KMS-11 (cell line): ENCODE measurements around the gene MAP2K7.

Source experiments
- H2AFZ ChIP-seq: fragments of 200-600 bp; sonication (generic); 2 replicates; pipeline ENCODE4 v1.6.1; 2016; ENCODE audit warnings: antibody characterized with exemption, mixed run types, low read depth
- H3K27ac ChIP-seq: fragments of 200-600 bp; sonication (generic); 2 replicates; pipeline ENCODE4 v1.6.1; 2016; ENCODE audit warnings: mild to moderate bottlenecking, mixed run types
- H3K27me3 ChIP-seq: fragments of 200-600 bp; sonication (generic); 2 replicates; pipeline ENCODE4 v1.6.1; 2017; ENCODE audit warnings: mild to moderate bottlenecking, low read depth, mixed run types, moderate library complexity; ENCODE audit not compliant: insufficient read depth
- H3K36me3 ChIP-seq: fragments of 200-600 bp; sonication (generic); 2 replicates; pipeline ENCODE4 v1.6.1; 2017; ENCODE audit warnings: mild to moderate bottlenecking, mixed run types; ENCODE audit not compliant: insufficient read depth
- H3K4me1 ChIP-seq: fragments of 200-600 bp; sonication (generic); 2 replicates; pipeline ENCODE4 v1.6.1; 2016; ENCODE audit warnings: mild to moderate bottlenecking, low read depth, mixed run types; ENCODE audit not compliant: poor library complexity, severe bottlenecking
- H3K4me2 ChIP-seq: fragments of 200-600 bp; sonication (generic); 2 replicates; pipeline ENCODE4 v1.7.0; 2016; ENCODE audit warnings: mild to moderate bottlenecking, mixed run types
- H3K4me3 ChIP-seq: fragments of 200-600 bp; sonication (generic); IDR thresholded peaks from 2 replicates; pipeline ENCODE4 v1.6.1; 2017; ENCODE audit warnings: low read depth, low read length, mixed read lengths; ENCODE audit not compliant: insufficient read depth
- H3K79me2 ChIP-seq: fragments of 200-600 bp; sonication (generic); 2 replicates; pipeline ENCODE4 v1.6.1; 2016; ENCODE audit warnings: low read depth, mixed run types; ENCODE audit not compliant: insufficient read depth
- H3K9ac ChIP-seq: fragments of 200-600 bp; sonication (generic); 2 replicates; pipeline ENCODE4 v1.6.1; 2016; ENCODE audit warnings: mild to moderate bottlenecking, mixed run types
- H4K20me1 ChIP-seq: fragments of 200-600 bp; sonication (generic); 2 replicates; pipeline ENCODE4 v1.6.1; 2016; ENCODE audit warnings: mild to moderate bottlenecking, mixed run types; ENCODE audit not compliant: insufficient read depth
- TF ChIP-seq, protein P1 (sequence below): fragments of 200-600 bp; sonication (generic); conservative IDR thresholded peaks from 2 replicates; pipeline ENCODE4 v1.6.1; 2017; ENCODE audit warnings: low read depth, mild to moderate bottlenecking, antibody characterized with exemption, low read length, moderate library complexity, mixed read lengths

Gene MAP2K7

DNA sequence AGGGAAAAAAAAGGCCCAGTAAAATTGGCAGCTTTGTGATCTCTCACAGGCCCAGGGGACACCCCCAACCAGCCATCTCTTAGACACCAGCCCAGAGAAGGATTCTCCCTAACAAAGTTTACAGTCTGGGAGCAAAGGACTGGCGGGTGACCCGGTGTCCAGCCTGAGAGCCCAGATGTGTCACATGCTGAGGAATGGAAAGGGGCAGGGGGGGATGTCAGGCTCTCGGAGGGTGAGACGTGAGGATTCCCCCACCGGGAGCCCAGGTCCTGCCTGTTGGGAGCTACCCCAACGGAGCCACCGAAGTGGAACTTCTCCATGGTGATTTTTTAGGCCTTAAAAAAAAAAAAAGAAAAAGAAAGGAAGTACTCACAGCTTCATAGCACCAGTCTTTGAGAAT is 27.1 kb downstream of the MAP2K7 start:
- no peak overlapping the region for H3K27ac ChIP-seq
- H3K4me2 ChIP-seq: no peak overlapping the region
- H3K36me3 ChIP-seq: no peaks in the 10 kb centered on the region
- no peak overlapping the region for H2AFZ ChIP-seq
- no peaks in the 10 kb centered on the region for H3K27me3 ChIP-seq
- H4K20me1 ChIP-seq: no peaks in the 10 kb centered on the region
- H3K4me3 ChIP-seq: no peak overlapping the region
- TF ChIP-seq, protein P1, sequence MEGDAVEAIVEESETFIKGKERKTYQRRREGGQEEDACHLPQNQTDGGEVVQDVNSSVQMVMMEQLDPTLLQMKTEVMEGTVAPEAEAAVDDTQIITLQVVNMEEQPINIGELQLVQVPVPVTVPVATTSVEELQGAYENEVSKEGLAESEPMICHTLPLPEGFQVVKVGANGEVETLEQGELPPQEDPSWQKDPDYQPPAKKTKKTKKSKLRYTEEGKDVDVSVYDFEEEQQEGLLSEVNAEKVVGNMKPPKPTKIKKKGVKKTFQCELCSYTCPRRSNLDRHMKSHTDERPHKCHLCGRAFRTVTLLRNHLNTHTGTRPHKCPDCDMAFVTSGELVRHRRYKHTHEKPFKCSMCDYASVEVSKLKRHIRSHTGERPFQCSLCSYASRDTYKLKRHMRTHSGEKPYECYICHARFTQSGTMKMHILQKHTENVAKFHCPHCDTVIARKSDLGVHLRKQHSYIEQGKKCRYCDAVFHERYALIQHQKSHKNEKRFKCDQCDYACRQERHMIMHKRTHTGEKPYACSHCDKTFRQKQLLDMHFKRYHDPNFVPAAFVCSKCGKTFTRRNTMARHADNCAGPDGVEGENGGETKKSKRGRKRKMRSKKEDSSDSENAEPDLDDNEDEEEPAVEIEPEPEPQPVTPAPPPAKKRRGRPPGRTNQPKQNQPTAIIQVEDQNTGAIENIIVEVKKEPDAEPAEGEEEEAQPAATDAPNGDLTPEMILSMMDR: no peak
- H3K79me2 ChIP-seq: no peaks in the 10 kb centered on the region
- H3K4me1 ChIP-seq: no peaks in the 10 kb centered on the region
- H3K9ac ChIP-seq: no peak overlapping the region

DNA sequence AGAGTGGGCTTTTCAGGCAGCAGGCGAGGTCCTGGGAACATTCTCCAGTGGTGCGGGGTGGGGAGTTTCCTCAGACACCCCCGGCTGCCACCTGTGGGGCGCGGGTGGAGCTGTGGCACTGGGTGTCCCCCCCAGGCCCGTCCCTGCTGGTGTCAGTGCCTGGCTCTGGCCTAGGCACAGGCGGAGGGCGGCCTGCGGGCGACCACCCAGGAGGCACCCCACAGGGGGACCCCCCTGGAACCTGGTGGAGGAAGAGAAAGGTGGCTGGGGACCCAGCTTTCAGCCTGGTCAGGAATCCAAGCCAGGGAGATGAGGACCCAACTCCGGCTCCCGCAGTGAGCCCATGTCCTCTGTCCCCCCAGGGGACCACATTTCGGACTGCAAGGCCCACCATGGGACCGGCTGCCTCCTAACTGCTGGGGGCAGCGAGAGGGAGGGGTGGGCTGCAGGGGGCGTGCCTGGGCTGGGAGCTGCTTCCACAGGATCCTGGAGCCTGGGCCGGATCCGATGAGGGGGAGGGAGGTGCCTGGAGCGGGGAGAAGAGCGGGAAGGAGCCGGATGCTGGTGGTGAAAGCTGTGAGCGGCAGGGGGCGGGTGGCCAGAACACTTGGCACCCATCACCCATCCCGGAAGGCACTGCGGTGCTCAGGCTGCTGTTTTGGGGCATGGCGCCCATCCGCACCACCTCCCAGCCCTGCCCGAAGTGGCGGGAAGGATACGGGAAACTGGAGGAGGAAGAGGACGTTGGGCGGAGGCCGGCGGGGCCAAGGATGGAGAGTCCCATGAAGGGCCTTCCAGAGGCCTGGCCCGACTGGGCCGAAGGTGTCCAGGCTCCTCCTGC is 27.8 kb downstream of the MAP2K7 start:
- H3K9ac ChIP-seq: no peak overlapping the region
- H2AFZ ChIP-seq: no peak overlapping the region
- H4K20me1 ChIP-seq: no peaks in the 10 kb centered on the region
- TF ChIP-seq, protein P1: no peak
- H3K27me3 ChIP-seq: no peaks in the 10 kb centered on the region
- H3K79me2 ChIP-seq: no peaks in the 10 kb centered on the region
- no peaks in the 10 kb centered on the region; the same call in 1 of the 2 replicates for H3K36me3 ChIP-seq
- H3K4me3 ChIP-seq: no peak overlapping the region
- H3K4me1 ChIP-seq: no peaks in the 10 kb centered on the region
- no peak overlapping the region for H3K4me2 ChIP-seq
- H3K27ac ChIP-seq: no peak overlapping the region

DNA sequence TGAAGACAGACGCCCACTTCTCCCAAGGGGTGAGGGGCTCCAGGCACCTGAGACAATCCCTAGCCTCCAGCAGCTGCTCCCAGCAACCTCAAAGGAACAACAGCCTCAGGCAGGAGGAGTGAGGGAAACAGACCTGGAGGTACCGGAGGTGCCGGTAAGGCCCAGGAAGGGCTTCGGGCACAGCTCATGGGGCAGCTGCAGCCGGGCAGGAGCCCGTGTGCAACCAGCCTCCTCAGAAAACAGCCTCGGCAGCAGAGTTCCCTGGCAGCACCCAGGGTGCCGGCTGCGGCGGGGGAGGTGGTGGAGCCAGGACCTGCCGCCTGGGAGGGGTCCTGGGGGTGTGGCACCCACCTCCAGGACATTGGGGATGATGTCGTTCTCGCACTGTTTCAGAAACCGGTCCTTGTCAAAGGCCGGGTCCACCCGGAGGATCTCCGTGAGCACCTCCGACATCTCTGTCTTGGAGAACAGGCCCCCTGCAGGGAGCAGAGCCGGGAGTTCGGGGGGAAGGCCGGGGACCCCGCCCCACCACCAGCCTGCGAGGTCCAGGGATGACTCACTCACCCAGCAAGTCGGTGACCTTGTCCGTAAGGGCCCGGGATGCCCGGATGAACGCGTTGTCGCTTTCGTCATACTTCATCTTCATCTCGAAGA is 28.7 kb downstream of the MAP2K7 start:
- Histone ChIP-seq H3K9ac (no peak overlapping the region), H3K27me3 (no peaks in the 10 kb centered on the region), H4K20me1 (no peaks in the 10 kb centered on the region), H2AFZ (no peak overlapping the region), H3K36me3 (no peaks in the 10 kb centered on the region; the same call in 1 of the 2 replicates), H3K4me3 (no peak overlapping the region), H3K4me2 (no peak overlapping the region), H3K4me1 (no peaks in the 10 kb centered on the region), H3K79me2 (no peaks in the 10 kb centered on the region), H3K27ac (no peak overlapping the region)
- TF ChIP-seq, protein P1: no peak

DNA sequence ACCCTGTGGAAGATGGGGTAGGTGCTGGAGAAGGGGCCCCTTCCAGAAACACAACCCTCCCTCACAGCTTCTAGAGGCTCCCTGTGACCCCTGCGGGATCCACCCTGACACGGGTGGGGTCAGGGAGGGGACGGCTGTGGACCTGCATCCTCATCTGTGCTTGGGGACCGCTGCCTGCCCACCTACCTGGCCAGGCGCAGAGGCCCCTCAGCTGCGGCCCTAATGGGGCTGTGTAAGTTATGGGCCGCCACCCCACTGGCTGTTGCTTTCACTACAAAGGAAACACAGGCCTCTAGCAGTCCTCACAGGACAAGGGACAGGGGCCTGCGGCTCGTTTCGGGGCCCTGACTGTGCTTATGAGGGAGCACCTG is 29.2 kb downstream of the MAP2K7 start:
- Histone ChIP-seq H4K20me1 (no peaks in the 10 kb centered on the region), H3K79me2 (0 out of 2 replicates have a peak, but pooled peaks cover 2% of the 10 kb centered on the region), H3K9ac (no peak overlapping the region), H3K27me3 (no peaks in the 10 kb centered on the region), H3K4me1 (no peaks in the 10 kb centered on the region), H2AFZ (no peak overlapping the region), H3K4me3 (no peak overlapping the region), H3K36me3 (no peaks in the 10 kb centered on the region; the same call in 1 of the 2 replicates), H3K27ac (no peak overlapping the region), H3K4me2 (no peak overlapping the region)
- TF ChIP-seq, protein P1: no peak
